Measurements from ENCODE around the gene ARTN. TPM values are rescaled to one million over a fixed set of nuclear protein-coding genes. Genes with fewer than 3 reads are reported as not detected.

ARTN gene
- total RNA-seq, 1 experiment from 2014 or later: 10.6 TPM

GRCh38 chr1:43970502-43970901 lies 36.9 kb downstream of the ARTN start:
- H2AFZ ChIP-seq (ENCODE audit: low read length): no peak overlapping the region
- Mint-ChIP-seq H3K27ac (peak overlapping the region in 1 of 3 experiments; percentile 95; a peak in 1 of 7 replicates), H3K27me3 (ENCODE audit: low read depth) (peaks cover 1% of the 10 kb centered on the region), H3K9me3 (no peaks in the 10 kb centered on the region), H3K4me3 (peak overlapping the region; percentile 98 to 100), H3K36me3 (ENCODE audit: insufficient read depth in 1 of 3, low read depth in 3 of 3) (peaks cover 10 to 31% (median 14%) of the 10 kb centered on the region in 3 experiments; a peak in 6 of 7 replicates), H3K4me1 (peaks cover 18 to 20% of the 10 kb centered on the region in 2 experiments)
- no peak overlapping the region for H2BK15ac ChIP-seq (ENCODE audit: low read depth, low read length)
- H3K79me2 ChIP-seq (ENCODE audit: insufficient read depth, low read length): peaks cover 2% of the 10 kb centered on the region; the same call in 1 of the 2 replicates
- peaks cover 14% of the 10 kb centered on the region for H3K23me2 ChIP-seq (ENCODE audit: insufficient read length, low read depth, low read length, poor library complexity, severe bottlenecking)
- H2BK12ac ChIP-seq (ENCODE audit: insufficient read length, low read depth, low read length): no peak overlapping the region
- no peak overlapping the region for H4K5ac ChIP-seq (ENCODE audit: insufficient read length, low read depth, low read length)
- H3K27ac ChIP-seq (ENCODE audit: insufficient read length, low read depth, low read length): no peak overlapping the region
- no peak overlapping the region for H2BK20ac ChIP-seq (ENCODE audit: low read depth, low read length, poor library complexity, severe bottlenecking)
- no peak overlapping the region for H3K18ac ChIP-seq (ENCODE audit: insufficient read length, low read depth, low read length)
- H4K20me1 ChIP-seq (ENCODE audit: control insufficient read depth, insufficient read depth, insufficient read length): no peaks in the 10 kb centered on the region
- H3K14ac ChIP-seq (ENCODE audit: insufficient read depth, low read length): no peak overlapping the region
- no peaks in the 10 kb centered on the region; the same call in 1 of the 2 replicates for H3K4me1 ChIP-seq (ENCODE audit: insufficient read depth, low read length)
- no peak overlapping the region for H3K23ac ChIP-seq (ENCODE audit: insufficient read length, low read depth, low read length)
- H2BK5ac ChIP-seq (ENCODE audit: insufficient read length, low read length): no peak overlapping the region
- H3K79me1 ChIP-seq (ENCODE audit: insufficient read depth, low read depth, low read length, poor library complexity, severe bottlenecking): peaks cover 4% of the 10 kb centered on the region
- no peak overlapping the region for H2AK5ac ChIP-seq (ENCODE audit: insufficient read length, low read length)
- peak overlapping the region; percentile 68 for H3K9ac ChIP-seq (ENCODE audit: extremely low read depth, insufficient read length, low read length)
- H2BK120ac ChIP-seq (ENCODE audit: low read depth, low read length, poor library complexity, severe bottlenecking): no peak overlapping the region
- no peaks in the 10 kb centered on the region for H3K27me3 ChIP-seq (ENCODE audit: insufficient read depth, low read length)
- no peaks in the 10 kb centered on the region for H3K9me3 ChIP-seq (ENCODE audit: control insufficient read depth, low read depth, low read length)
- no peak overlapping the region for H3T11ph ChIP-seq (ENCODE audit: low read length)
- no peak overlapping the region for H4K8ac ChIP-seq (replicated peaks; ENCODE audit: insufficient read length, low read depth, low read length)
- DNase-seq: no peak
- H3K4ac ChIP-seq (ENCODE audit: low read depth, low read length): no peak overlapping the region
- peak overlapping the region; percentile 81 for H3K4me2 ChIP-seq (ENCODE audit: insufficient read depth, insufficient read length, low read length)
- no peak overlapping the region for H4K91ac ChIP-seq (ENCODE audit: insufficient read length, low read depth, low read length)
- WGBS (ENCODE audit: extremely low coverage, insufficient read length, low lambda C conversion rate): no CpG with 5 or more reads among the region's 5 CpGs
- H3K56ac ChIP-seq (ENCODE audit: insufficient read length, low read depth, low read length): no peak overlapping the region
- no peak for TF ChIP-seq CTCF (conservative IDR thresholded peaks at IDR 0.05)
